Vagina (tissue), 2 donors: ENCODE results near the gene NAA15.

Source experiments
- CTCF ChIP-seq, 3 experiments: fragments of 450-650 bp in 2 of 3; fragments of 200-600 bp in 1 of 3; sonication (generic) in 1 of 3; IDR thresholded peaks; one replicate each; pipeline ENCODE4 v1.5.1; 2017 to 2019; ENCODE audit warnings: antibody characterized with exemption in 3 of 3, mild to moderate bottlenecking in 2 of 3, moderate library complexity in 2 of 3
- POLR2A ChIP-seq, 2 donors: fragments of 450-650 bp; IDR thresholded peaks; one replicate each; pipeline ENCODE4 v1.6.1; 2017; ENCODE audit warnings: antibody characterized with exemption in 2 of 2, mild to moderate bottlenecking in 2 of 2, moderate library complexity in 2 of 2
- POLR2AphosphoS5 ChIP-seq, 2 donors: sonication (generic); formaldehyde crosslinking; IDR thresholded peaks; one replicate each; pipeline ENCODE4 v1.9.0; 2017; ENCODE audit warnings: antibody characterized with exemption in 2 of 2, mild to moderate bottlenecking in 2 of 2, low read depth in 1 of 2; ENCODE audit not compliant: insufficient read depth in 1 of 2

GRCh38 chr4:139450586-139450985 is 149.3 kb downstream of the NAA15 start:
- TF ChIP-seq CTCF (IDR thresholded peaks at IDR 0.05): no peak
- no peak for TF ChIP-seq POLR2AphosphoS5 (IDR thresholded peaks at IDR 0.05; ENCODE audit: insufficient read depth in 1 of 2, low read depth in 1 of 2)
- no peak for TF ChIP-seq POLR2A (IDR thresholded peaks at IDR 0.05)
